GM18858 (cell line): ENCODE data around the gene ZNF165.
"Not testable (repeated sequence)": the region's sequence is repeated elsewhere in the genome, so short reads cannot be mapped to it uniquely, and the experiment has no call there.

Experiments
- ATAC-seq: cut with Tn5 transposase; IDR thresholded peaks from one replicate; pipeline ENCODE4 v1.9.1; 2021; ENCODE audit not compliant: unreplicated experiment

ZNF165 gene

GRCh38 chr6:28121876-28122275, 41.5 kb downstream of the ZNF165 start:
- ATAC-seq = no peak

GRCh38 chr6:28122283-28122682, 41.9 kb downstream of the ZNF165 start:
- ATAC-seq = not testable (repeated sequence)

GRCh38 chr6:28124350-28124970, 44.1 kb downstream of the ZNF165 start, which contains the start of gene ZSCAN16:
Gene ZSCAN16, plus strand, starts transcription at chr6:28124609. Its CDS starts 835 bp downstream, at chr6:28125444.
- ATAC-seq = peak; percentile 91

- ATAC-seq = no peak
Measured at GRCh38 chr6:28124971-28125353, 44.6 kb downstream of the ZNF165 start.

GRCh38 chr6:28125401-28125800, 45.0 kb downstream of the ZNF165 start:
- ATAC-seq = no peak

GRCh38 chr6:28134015-28134414, 53.6 kb downstream of the ZNF165 start:
- no peak for ATAC-seq

- no peak for ATAC-seq
Measured at GRCh38 chr6:28134716-28135115, 54.3 kb downstream of the ZNF165 start.

GRCh38 chr6:28135393-28135792, 55.0 kb downstream of the ZNF165 start:
- ATAC-seq = no peak

GRCh38 chr6:28136585-28137504, 56.5 kb downstream of the ZNF165 start:
- no peak for ATAC-seq

- ATAC-seq = peak; percentile 38
Measured at GRCh38 chr6:28137505-28137981, 57.2 kb downstream of the ZNF165 start.
